Stomach (tissue), 9 donors: Measurements from ENCODE around the gene SLC35A4. TPM values are rescaled to one million over a fixed set of nuclear protein-coding genes. Genes with fewer than 3 reads are reported as not detected.

Experiments
- DNase-seq, 2 donors: peaks; one replicate each; pipeline versions ENCODE4 v3.0.0 to v3.0.0-alpha.2; 2013 to 2019
- H3K27ac ChIP-seq, 5 donors: fragments of 200-600 bp in 4 of 5; sonication (generic) in 4 of 5; one replicate each; pipeline ENCODE4 v1.5.1; 2013 to 2019; ENCODE audit warnings: mild to moderate bottlenecking in 1 of 5, moderate library complexity in 1 of 5
- H3K27me3 ChIP-seq, 3 donors: fragments of 200-600 bp; sonication (generic); one replicate each; pipeline ENCODE4 v1.5.1; 2017 to 2019; ENCODE audit warnings: mixed run types in 1 of 3
- H3K36me3 ChIP-seq, 4 donors: fragments of 200-600 bp; sonication (generic); 1 replicate in 3 of 4; 2 replicates in 1 of 4; pipeline ENCODE4 v1.5.1; 2016 to 2019
- H3K4me1 ChIP-seq, 4 donors: fragments of 200-600 bp; sonication (generic); one replicate each; pipeline ENCODE4 v1.5.1; 2016 to 2019
- H3K4me3 ChIP-seq, 4 donors: fragments of 200-600 bp; sonication (generic) in 3 of 4; one replicate each; pipeline ENCODE4 v1.5.1; 2016 to 2019; ENCODE audit warnings: mild to moderate bottlenecking in 1 of 4
- H3K9me3 ChIP-seq, 4 donors: fragments of 200-600 bp; sonication (generic); one replicate each; pipeline ENCODE4 v1.5.1; 2016 to 2019
- CTCF ChIP-seq, 7 experiments: fragments of 450-650 bp in 4 of 7; fragments of 200-600 bp in 3 of 7; sonication (generic) in 3 of 7; IDR thresholded peaks; one replicate each; pipeline ENCODE4 v1.5.1; 2016 to 2019; ENCODE audit warnings: antibody characterized with exemption in 7 of 7, control low read depth in 2 of 7, mild to moderate bottlenecking in 1 of 7
- EP300 ChIP-seq: sonication (generic); formaldehyde crosslinking; IDR thresholded peaks from one replicate; pipeline ENCODE4 v1.6.1; 2017; ENCODE audit warnings: antibody characterized with exemption
- POLR2A ChIP-seq, 4 donors: fragments of 450-650 bp; IDR thresholded peaks; one replicate each; pipeline ENCODE4 v1.6.1; 2016; ENCODE audit warnings: antibody characterized with exemption in 4 of 4, control low read depth in 2 of 4, mild to moderate bottlenecking in 1 of 4, moderate library complexity in 1 of 4
- POLR2AphosphoS5 ChIP-seq, 3 donors: sonication (generic); formaldehyde crosslinking; IDR thresholded peaks; one replicate each; pipeline ENCODE4 v1.6.1; 2016; ENCODE audit warnings: antibody characterized with exemption in 3 of 3
- WGBS, 5 donors: extraction: QIAGEN DNeasy Blood & Tissue Kit in 3 of 5; methylation state at CpG; one replicate each; pipeline versions ENCODE4 v1.1.5 to v1.1.7; 2013 to 2018; 5-methylcytosine and 5-hydroxymethylcytosine counted together
- intact Hi-C: fragments of 100-400 bp; cut with DNase I; formaldehyde crosslinking; loops from one replicate; pipeline ENCODE4 v1.15.1; 2023; ENCODE audit warnings: low total_unique reads
- polyA plus RNA-seq, 3 donors: library from polyadenylated mRNA; stranded (reverse); fragments of 200-250 nt; gene quantifications; one replicate each; pipeline ENCODE4 v1.2.3, GENCODE V29; 2013
- total RNA-seq, 5 donors: library from RNA; depleted of rRNA; stranded (reverse); fragments of >200 nt; gene quantifications; one replicate each; pipeline versions ENCODE4 v1.1.0 to v1.2.3, GENCODE V29; 2014 to 2016
- donor health status: healthy with polysubstance abuse.
- donor health status: Bipolar disorder and iron deficiency.
- donor health status: healthy.

SLC35A4 gene
- total and polyA plus RNA-seq, 8 donors, result 11.4 to 62.0 (median 42.4) TPM

GRCh38 chr5:140571105-140571504 is 6.5 kb downstream of the SLC35A4 start:
- WGBS, 5 donors, result 73 to 81% (median 77%) methylated on average over 5 of the region's 5 CpGs
- peaks cover 6 to 44% (median 37%) of the 10 kb centered on the region in 4 donors for H3K4me1 ChIP-seq
- H3K4me3 ChIP-seq, result no peak overlapping the region
- H3K27ac ChIP-seq, result peak overlapping the region; percentile 1 to 82 (median 39)
- H3K27me3 ChIP-seq, result no peaks in the 10 kb centered on the region
- no peak for DNase-seq
- H3K36me3 ChIP-seq, result peaks cover 19 to 41% (median 35%) of the 10 kb centered on the region in 4 donors
- TF ChIP-seq POLR2A (IDR thresholded peaks at IDR 0.05) (no peak), POLR2AphosphoS5 (IDR thresholded peaks at IDR 0.05) (no peak), CTCF (IDR thresholded peaks at IDR 0.05) (no peak), EP300 (no peak)
- H3K9me3 ChIP-seq, result no peaks in the 10 kb centered on the region
- intact Hi-C loops, result no loop called here

GRCh38 chr5:140573683-140574082 is 9.1 kb downstream of the SLC35A4 start:
- no peaks in the 10 kb centered on the region for H3K27me3 ChIP-seq
- no peak for DNase-seq
- TF ChIP-seq POLR2A (IDR thresholded peaks at IDR 0.05), result no peak
- TF ChIP-seq CTCF (IDR thresholded peaks at IDR 0.05), result no peak
- no peak for TF ChIP-seq EP300
- no peak for TF ChIP-seq POLR2AphosphoS5 (IDR thresholded peaks at IDR 0.05)
- no peak overlapping the region for H3K27ac ChIP-seq
- peaks cover 3 to 22% (median 12%) of the 10 kb centered on the region in 4 donors for H3K4me1 ChIP-seq
- H3K9me3 ChIP-seq, result no peaks in the 10 kb centered on the region
- 92 to 97% (median 94%) methylated on average over 7 of the region's 7 CpGs for WGBS, 5 donors
- peaks cover 3 to 15% (median 11%) of the 10 kb centered on the region in 4 donors for H3K36me3 ChIP-seq
- no peak overlapping the region for H3K4me3 ChIP-seq
- intact Hi-C loops, result no loop called here

GRCh38 chr5:140574165-140574564 is 9.5 kb downstream of the SLC35A4 start:
- 17 to 40% (median 29%) methylated on average over 3 of the region's 3 CpGs for WGBS, 5 donors
- intact Hi-C loops, result no loop called here
- H3K36me3 ChIP-seq, result peaks cover 3 to 13% (median 9%) of the 10 kb centered on the region in 4 donors
- H3K4me1 ChIP-seq, result peaks cover 0 to 17% (median 8%) of the 10 kb centered on the region in 4 donors
- DNase-seq, result no peak
- no peak overlapping the region for H3K27ac ChIP-seq
- no peaks in the 10 kb centered on the region for H3K9me3 ChIP-seq
- no peak for TF ChIP-seq POLR2A (IDR thresholded peaks at IDR 0.05)
- no peak for TF ChIP-seq EP300
- TF ChIP-seq CTCF (IDR thresholded peaks at IDR 0.05), result no peak
- no peak for TF ChIP-seq POLR2AphosphoS5 (IDR thresholded peaks at IDR 0.05)
- no peak overlapping the region for H3K4me3 ChIP-seq
- no peaks in the 10 kb centered on the region for H3K27me3 ChIP-seq

GRCh38 chr5:140575309-140575708 is 10.7 kb downstream of the SLC35A4 start:
- TF ChIP-seq EP300, result no peak
- peak in 1 of 3 donors; percentile 37 for TF ChIP-seq POLR2AphosphoS5 (IDR thresholded peaks at IDR 0.05)
- TF ChIP-seq POLR2A (IDR thresholded peaks at IDR 0.05), result no peak
- TF ChIP-seq CTCF (IDR thresholded peaks at IDR 0.05), result peak in 4 of 7 experiments; percentile 20 to 39 (median 26)
- intact Hi-C loops, result no loop called here
- Histone ChIP-seq H3K27ac (no peak overlapping the region), H3K36me3 (peaks cover under 1 to 7% (median 4%) of the 10 kb centered on the region in 4 donors), H3K4me3 (no peak overlapping the region), H3K9me3 (no peaks in the 10 kb centered on the region), H3K4me1 (peaks cover 0 to 9% (median 0%) of the 10 kb centered on the region in 4 donors), H3K27me3 (no peaks in the 10 kb centered on the region)
- peak; percentile 54 to 55 for DNase-seq
- WGBS, 5 donors, result 68 to 79% (median 72%) methylated on average over 8 of the region's 8 CpGs
